Smooth muscle cell (in vitro differentiated cells): ENCODE data around the gene F11R. TPM values are rescaled to one million over a fixed set of nuclear protein-coding genes. Genes with fewer than 3 reads are reported as not detected.

Experiments used
- DNase-seq: peaks from one replicate; lab custom pipeline; 2025; ENCODE audit not compliant: unreplicated experiment; lab: John Stamatoyannopoulos, UW
- H2AFZ ChIP-seq: fragments of 200-600 bp; sonication (generic); 2 replicates; pipeline ENCODE4 v1.6.0; 2016; ENCODE audit warnings: antibody characterized with exemption, low read depth, mild to moderate bottlenecking
- H3F3A ChIP-seq: fragments of 200-600 bp; sonication (generic); 2 replicates; pipeline ENCODE4 v1.6.0; 2017; ENCODE audit warnings: antibody characterized with exemption, low read depth
- H3K27ac ChIP-seq: fragments of 200-600 bp; sonication (generic); 2 replicates; pipeline ENCODE4 v1.5.1; 2016; ENCODE audit warnings: low read depth, mild to moderate bottlenecking
- H3K27me3 ChIP-seq: fragments of 200-600 bp; sonication (generic); 2 replicates; pipeline ENCODE4 v1.6.1; 2016; ENCODE audit warnings: low read depth, mild to moderate bottlenecking
- H3K36me3 ChIP-seq: fragments of 200-600 bp; sonication (generic); 2 replicates; pipeline ENCODE4 v1.5.1; 2016; ENCODE audit warnings: low read depth
- H3K4me1 ChIP-seq: fragments of 200-600 bp; sonication (generic); 2 replicates; pipeline ENCODE4 v1.5.1; 2016; ENCODE audit warnings: low read depth
- H3K4me2 ChIP-seq: fragments of 200-600 bp; sonication (generic); 2 replicates; pipeline ENCODE4 v1.6.0; 2016; ENCODE audit warnings: mild to moderate bottlenecking
- H3K4me3 ChIP-seq: fragments of 200-600 bp; sonication (generic); 2 replicates; pipeline ENCODE4 v1.5.1; 2016; ENCODE audit warnings: mild to moderate bottlenecking
- H3K79me2 ChIP-seq: fragments of 200-600 bp; sonication (generic); 2 replicates; pipeline ENCODE4 v1.6.0; 2016; ENCODE audit warnings: low read depth, mild to moderate bottlenecking
- H3K9ac ChIP-seq: fragments of 200-600 bp; sonication (generic); 2 replicates; pipeline ENCODE4 v1.6.0; 2016; ENCODE audit warnings: low read depth
- H3K9me3 ChIP-seq: fragments of 200-600 bp; sonication (generic); replicated peaks from 2 replicates; pipeline ENCODE4 v1.5.1; 2016; ENCODE audit warnings: low read depth
- H4K20me1 ChIP-seq: fragments of 200-600 bp; sonication (generic); 2 replicates; pipeline ENCODE4 v1.6.0; 2016; ENCODE audit warnings: low read depth
- WGBS: methylation state at CpG from one replicate; pipeline ENCODE4 v1.1.7; 2016; ENCODE audit warnings: low lambda C conversion rate; 5-methylcytosine and 5-hydroxymethylcytosine counted together
- polyA plus RNA-seq: library from polyadenylated mRNA; unstranded; fragments of >200 nt; fragmentation: Nextera tagmentation; extraction: Ambion mirVana; gene quantifications from 2 replicates; pipeline ENCODE4 v1.2.1, GENCODE V29; 2016
- total RNA-seq: library from RNA; depleted of rRNA; stranded (reverse); fragments of >200 nt; gene quantifications from 2 replicates; pipeline ENCODE4 v1.2.3, GENCODE V29; 2014
- TF ChIP-seq, protein P1 (sequence below): fragments of 200-600 bp; sonication (generic); IDR thresholded peaks from 2 replicates; pipeline ENCODE4 v1.5.1; 2017; ENCODE audit warnings: borderline replicate concordance, mild to moderate bottlenecking, antibody characterized with exemption; ENCODE audit not compliant: insufficient read depth, poor library complexity, severe bottlenecking

Gene F11R
- total and polyA plus RNA-seq, 2 experiments from 2014 or later, result 26.4 to 57.8 TPM

GRCh38 chr1:161039154-161039545, 18.2 kb upstream of the F11R start:
- peaks cover 13% of the 10 kb centered on the region for H3K4me1 ChIP-seq
- H3K4me3 ChIP-seq, result peak overlapping the region; percentile 63
- peak overlapping the region; percentile 88 for H3K4me2 ChIP-seq
- peaks cover 5% of the 10 kb centered on the region for H3K79me2 ChIP-seq
- no peaks in the 10 kb centered on the region for H3K36me3 ChIP-seq
- H4K20me1 ChIP-seq, result peaks cover 2% of the 10 kb centered on the region
- no peak overlapping the region for H3K9ac ChIP-seq
- TF ChIP-seq, protein P1, sequence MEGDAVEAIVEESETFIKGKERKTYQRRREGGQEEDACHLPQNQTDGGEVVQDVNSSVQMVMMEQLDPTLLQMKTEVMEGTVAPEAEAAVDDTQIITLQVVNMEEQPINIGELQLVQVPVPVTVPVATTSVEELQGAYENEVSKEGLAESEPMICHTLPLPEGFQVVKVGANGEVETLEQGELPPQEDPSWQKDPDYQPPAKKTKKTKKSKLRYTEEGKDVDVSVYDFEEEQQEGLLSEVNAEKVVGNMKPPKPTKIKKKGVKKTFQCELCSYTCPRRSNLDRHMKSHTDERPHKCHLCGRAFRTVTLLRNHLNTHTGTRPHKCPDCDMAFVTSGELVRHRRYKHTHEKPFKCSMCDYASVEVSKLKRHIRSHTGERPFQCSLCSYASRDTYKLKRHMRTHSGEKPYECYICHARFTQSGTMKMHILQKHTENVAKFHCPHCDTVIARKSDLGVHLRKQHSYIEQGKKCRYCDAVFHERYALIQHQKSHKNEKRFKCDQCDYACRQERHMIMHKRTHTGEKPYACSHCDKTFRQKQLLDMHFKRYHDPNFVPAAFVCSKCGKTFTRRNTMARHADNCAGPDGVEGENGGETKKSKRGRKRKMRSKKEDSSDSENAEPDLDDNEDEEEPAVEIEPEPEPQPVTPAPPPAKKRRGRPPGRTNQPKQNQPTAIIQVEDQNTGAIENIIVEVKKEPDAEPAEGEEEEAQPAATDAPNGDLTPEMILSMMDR, result no peak
- no peaks in the 10 kb centered on the region for H3K27me3 ChIP-seq
- DNase-seq, result no peak
- no peak overlapping the region for H3K27ac ChIP-seq
- H3F3A ChIP-seq, result no peaks in the 10 kb centered on the region
- WGBS, result 37% methylated on average over 3 of the region's 3 CpGs
- H2AFZ ChIP-seq, result no peak overlapping the region
- H3K9me3 ChIP-seq, result no peaks in the 10 kb centered on the region

DNA sequence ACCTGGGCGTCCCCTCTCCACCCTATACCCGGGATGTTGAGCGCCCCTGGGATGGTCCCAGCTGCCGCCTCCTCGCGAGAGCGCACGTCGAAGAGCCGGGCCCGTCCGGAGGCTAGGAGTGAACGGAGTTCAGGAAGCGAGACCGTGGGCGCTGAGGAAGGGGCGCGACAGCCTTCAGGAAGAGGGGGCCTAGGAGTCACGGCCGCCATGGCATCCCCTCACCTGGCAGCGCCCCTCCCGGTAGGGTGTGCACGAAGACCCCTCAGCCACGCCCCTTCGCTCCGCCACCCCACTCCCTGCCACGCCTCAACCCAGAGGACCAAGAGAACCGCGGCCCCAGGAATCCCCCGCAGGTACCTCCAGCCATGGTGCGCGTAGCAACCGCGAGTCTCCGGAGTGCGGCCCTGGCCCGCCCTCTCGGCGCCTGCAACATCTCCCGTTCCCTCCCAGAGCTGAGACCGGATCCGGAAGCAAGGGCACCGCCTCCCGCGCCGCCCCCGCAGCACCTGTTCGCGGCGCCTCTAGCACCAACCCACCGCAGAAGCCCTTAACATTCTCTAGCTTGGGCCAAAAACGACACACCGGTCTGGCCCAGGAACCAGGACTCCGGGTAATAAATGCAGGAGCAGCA, 17.7 kb upstream of the F11R start, which contains the start of gene TSTD1:
TSTD1 (minus strand) TSS at position 442 of the 631 bp plus-strand sequence; CDS start at position 367, 75 bp downstream.
- peaks cover 11% of the 10 kb centered on the region for H3K4me1 ChIP-seq
- 9% methylated on average over 45 of the region's 54 CpGs for WGBS
- no peak within 1 kb of the TSS for H3K9ac ChIP-seq
- no peaks in the 10 kb centered on the region for H3K9me3 ChIP-seq
- no peak within 1 kb of the TSS for H3K27ac ChIP-seq
- TF ChIP-seq, protein P1, result no peak
- peak within 1 kb of the TSS; percentile 63 for H3K4me3 ChIP-seq
- peaks cover under 1% of the 10 kb centered on the region for H3K79me2 ChIP-seq
- no peaks in the 10 kb centered on the region for H4K20me1 ChIP-seq
- H3K27me3 ChIP-seq, result no peaks in the 10 kb centered on the region
- peak within 1 kb of the TSS; percentile 88 for H3K4me2 ChIP-seq
- H2AFZ ChIP-seq, result peak within 1 kb of the TSS; percentile 62
- DNase-seq, result no peak
- no peaks in the 10 kb centered on the region for H3F3A ChIP-seq
- no peaks in the 10 kb centered on the region for H3K36me3 ChIP-seq

DNA sequence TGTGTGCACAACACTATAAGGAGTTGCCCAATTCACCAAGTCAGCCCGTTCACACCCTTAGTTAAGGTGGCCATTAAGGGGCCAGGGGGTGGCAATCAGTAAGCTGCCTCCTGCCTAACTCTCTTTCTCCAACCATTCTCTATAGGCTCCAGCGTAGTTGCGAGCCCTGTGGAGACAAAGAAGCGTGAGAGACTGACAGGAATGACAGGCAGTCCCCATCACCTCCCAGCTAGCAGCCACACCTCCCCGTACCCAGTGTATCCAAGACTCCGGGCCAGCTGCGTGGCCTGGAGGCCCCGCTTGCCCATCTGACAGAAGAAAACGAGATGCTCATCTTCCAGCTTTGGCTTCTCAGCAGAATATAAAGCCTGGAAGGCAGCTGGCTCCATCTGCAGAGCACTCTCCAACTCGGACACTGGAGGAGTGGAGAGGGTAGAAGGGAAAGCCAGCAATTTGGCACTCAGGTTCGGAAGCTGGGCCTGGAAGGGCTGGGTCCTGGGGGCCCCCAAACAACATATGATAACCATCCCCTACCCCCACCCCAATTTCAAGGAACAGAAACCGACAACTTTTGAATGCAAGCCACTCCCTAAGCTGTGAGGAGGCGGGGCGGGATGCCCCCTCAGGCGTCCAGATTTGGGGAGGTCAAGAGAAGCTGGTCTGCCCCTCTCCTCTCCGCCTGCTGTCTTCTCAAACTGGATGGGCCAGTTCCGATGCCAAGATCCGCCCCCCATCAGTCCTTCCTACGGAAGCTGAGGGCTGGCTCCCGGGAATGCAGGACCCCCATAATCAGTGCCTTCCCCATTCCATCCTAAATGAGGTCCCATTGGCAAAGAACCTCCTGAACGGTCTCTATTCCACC, 16.9 kb upstream of the F11R start:
- H4K20me1 ChIP-seq, result no peaks in the 10 kb centered on the region
- peak overlapping the region; percentile 62 for H2AFZ ChIP-seq
- no peaks in the 10 kb centered on the region for H3K27me3 ChIP-seq
- no peak overlapping the region for H3K27ac ChIP-seq
- H3K9ac ChIP-seq, result no peak overlapping the region
- 52% methylated on average over 21 of the region's 21 CpGs for WGBS
- no peaks in the 10 kb centered on the region for H3F3A ChIP-seq
- H3K4me2 ChIP-seq, result peak overlapping the region; percentile 88
- no peaks in the 10 kb centered on the region for H3K79me2 ChIP-seq
- peak overlapping the region; percentile 63 for H3K4me3 ChIP-seq
- no peaks in the 10 kb centered on the region for H3K36me3 ChIP-seq
- TF ChIP-seq, protein P1, result no peak
- peaks cover 11% of the 10 kb centered on the region for H3K4me1 ChIP-seq
- no peaks in the 10 kb centered on the region for H3K9me3 ChIP-seq
- no peak for DNase-seq
